ENCODE results near the gene SLC2A9.

Gene SLC2A9

GRCh38 chr4:9899306-9900055 is 121.8 kb downstream of the SLC2A9 start:
- TF ChIP-seq EZH2phosphoT487 (conservative IDR thresholded peaks at IDR 0.05; ENCODE audit: low read length) = no peak
- TF ChIP-seq CTCF (IDR thresholded peaks at IDR 0.05; ENCODE audit: insufficient read depth, low read length, poor library complexity, severe bottlenecking) = no peak
- Histone ChIP-seq H3F3A (ENCODE audit: insufficient read depth) (no peaks in the 10 kb centered on the region), H2AFZ (ENCODE audit: low read depth, low read length, severe bottlenecking) (no peak overlapping the region), H3K4me2 (ENCODE audit: low read depth, low read length, poor library complexity, severe bottlenecking) (no peak overlapping the region), H3K27me3 (ENCODE audit: low read length) (no peaks in the 10 kb centered on the region), H3K27ac (ENCODE audit: low read depth, low read length) (no peak overlapping the region), H3K79me2 (ENCODE audit: insufficient read depth, low read length) (no peaks in the 10 kb centered on the region), H3K9ac (ENCODE audit: low read length) (no peak overlapping the region), H3K9me3 (ENCODE audit: insufficient read depth, low read length) (no peaks in the 10 kb centered on the region), H4K20me1 (ENCODE audit: low read depth, low read length) (no peaks in the 10 kb centered on the region), H3K4me3 (ENCODE audit: insufficient read depth, low read length, poor library complexity, severe bottlenecking) (no peak overlapping the region), H3K9me2 (replicated peaks; ENCODE audit: insufficient read depth, low read length) (no peaks in the 10 kb centered on the region), H3K36me3 (ENCODE audit: low read length) (no peaks in the 10 kb centered on the region)

- TF ChIP-seq CTCF (IDR thresholded peaks at IDR 0.05; ENCODE audit: insufficient read depth, low read length, poor library complexity, severe bottlenecking) (no peak), EZH2phosphoT487 (conservative IDR thresholded peaks at IDR 0.05; ENCODE audit: low read length) (no peak)
- H3K27me3 ChIP-seq (ENCODE audit: low read length) = no peaks in the 10 kb centered on the region
- H3K4me3 ChIP-seq (ENCODE audit: insufficient read depth, low read length, poor library complexity, severe bottlenecking) = no peak overlapping the region
- no peak overlapping the region for H3K27ac ChIP-seq (ENCODE audit: low read depth, low read length)
- H3K79me2 ChIP-seq (ENCODE audit: insufficient read depth, low read length) = no peaks in the 10 kb centered on the region
- H4K20me1 ChIP-seq (ENCODE audit: low read depth, low read length) = no peaks in the 10 kb centered on the region
- no peak overlapping the region for H2AFZ ChIP-seq (ENCODE audit: low read depth, low read length, severe bottlenecking)
- no peak overlapping the region for H3K4me2 ChIP-seq (ENCODE audit: low read depth, low read length, poor library complexity, severe bottlenecking)
- H3K9me2 ChIP-seq (replicated peaks; ENCODE audit: insufficient read depth, low read length) = no peaks in the 10 kb centered on the region
- H3K9me3 ChIP-seq (ENCODE audit: insufficient read depth, low read length) = no peaks in the 10 kb centered on the region
- H3F3A ChIP-seq (ENCODE audit: insufficient read depth) = no peaks in the 10 kb centered on the region
- H3K36me3 ChIP-seq (ENCODE audit: low read length) = no peaks in the 10 kb centered on the region
- H3K9ac ChIP-seq (ENCODE audit: low read length) = no peak overlapping the region
Observed at GRCh38 chr4:9898596-9899305, 122.5 kb downstream of the SLC2A9 start.

GRCh38 chr4:9895333-9895705 is 126.0 kb downstream of the SLC2A9 start:
- Histone ChIP-seq H3K9me2 (replicated peaks; ENCODE audit: insufficient read depth, low read length) (no peaks in the 10 kb centered on the region), H3K27me3 (ENCODE audit: low read length) (no peaks in the 10 kb centered on the region), H3K27ac (ENCODE audit: low read depth, low read length) (no peak overlapping the region), H2AFZ (ENCODE audit: low read depth, low read length, severe bottlenecking) (no peak overlapping the region), H3K79me2 (ENCODE audit: insufficient read depth, low read length) (no peaks in the 10 kb centered on the region), H3F3A (ENCODE audit: insufficient read depth) (no peaks in the 10 kb centered on the region), H3K4me2 (ENCODE audit: low read depth, low read length, poor library complexity, severe bottlenecking) (no peak overlapping the region), H4K20me1 (ENCODE audit: low read depth, low read length) (no peaks in the 10 kb centered on the region), H3K9me3 (ENCODE audit: insufficient read depth, low read length) (no peaks in the 10 kb centered on the region), H3K9ac (ENCODE audit: low read length) (no peak overlapping the region), H3K4me3 (ENCODE audit: insufficient read depth, low read length, poor library complexity, severe bottlenecking) (no peak overlapping the region), H3K36me3 (ENCODE audit: low read length) (no peaks in the 10 kb centered on the region)
- no peak for TF ChIP-seq CTCF (IDR thresholded peaks at IDR 0.05; ENCODE audit: insufficient read depth, low read length, poor library complexity, severe bottlenecking)

All from SU-DHL-6 (cell line).